HEK293 (cell line): Measurements from ENCODE around the gene GRN.

Experiments
- CTCF ChIA-PET: fragments of 350-600 bp; formaldehyde crosslinking; extraction: SDS; loops from one replicate; lab custom pipeline; 2021; ENCODE audit warnings: antibody characterized with exemption; lab: Yijun Ruan, JAX
- POLR2A ChIA-PET: fragments of 300-600 bp; formaldehyde crosslinking; extraction: SDS; loops from one replicate; lab custom pipeline; 2020; ENCODE audit warnings: antibody characterized with exemption, inconsistent platforms; lab: Yijun Ruan, JAX
- H3K27ac ChIP-seq: fragments of 200-500 bp; sonication (Bioruptor generic); 2 replicates; pipeline ENCODE4 v1.5.1; 2014; ENCODE audit warnings: low read depth, low read length, control low read depth, inconsistent platforms; ENCODE audit errors: extremely low read depth
- H3K36me3 ChIP-seq, 2 experiments: fragments of 200-500 bp in 1 of 2; sonication (Bioruptor generic) in 1 of 2; 1 replicate in 1 of 2; 2 replicates in 1 of 2; pipeline ENCODE4 v1.5.1; 2014 to 2017; ENCODE audit warnings: inconsistent platforms in 2 of 2, low read length in 2 of 2; ENCODE audit not compliant: control insufficient read depth in 2 of 2, insufficient read depth in 1 of 2
- H3K4me1 ChIP-seq: fragments of 200-500 bp; sonication (Bioruptor generic); 2 replicates; pipeline ENCODE4 v1.5.1; 2014; ENCODE audit warnings: mild to moderate bottlenecking, low read length, inconsistent platforms; ENCODE audit not compliant: control insufficient read depth, insufficient read depth
- H3K4me3 ChIP-seq: 2 replicates; pipeline ENCODE4 v1.5.1; 2011; ENCODE audit warnings: low read depth, mild to moderate bottlenecking, control low read depth, low read length, moderate library complexity
- H3K9me3 ChIP-seq: fragments of 200-500 bp; sonication (Bioruptor generic); 2 replicates; pipeline ENCODE4 v1.5.1; 2014; ENCODE audit warnings: low read depth, low read length, inconsistent platforms; ENCODE audit not compliant: control insufficient read depth, insufficient read depth
- KLF16 ChIP-seq: fragments of 450-650 bp; formaldehyde crosslinking; IDR thresholded peaks from 2 replicates; pipeline ENCODE4 v1.5.1; 2017; ENCODE audit warnings: missing biosample characterization, missing genetic modification characterization
- PRDM10 ChIP-seq: fragments of 450-650 bp; formaldehyde crosslinking; IDR thresholded peaks from 2 replicates; pipeline ENCODE4 v1.5.1; 2016; ENCODE audit warnings: missing biosample characterization, missing genetic modification characterization
- SCRT1 ChIP-seq: fragments of 450-650 bp; formaldehyde crosslinking; IDR thresholded peaks from 2 replicates; pipeline ENCODE4 v1.5.1; 2016; ENCODE audit warnings: missing biosample characterization, missing genetic modification characterization, borderline replicate concordance
- SCRT2 ChIP-seq: fragments of 450-650 bp; formaldehyde crosslinking; IDR thresholded peaks from 2 replicates; pipeline ENCODE4 v1.5.1; 2016; ENCODE audit warnings: missing biosample characterization, missing genetic modification characterization
- ZBTB7A ChIP-seq: fragments of 450-650 bp; formaldehyde crosslinking; IDR thresholded peaks from 2 replicates; pipeline ENCODE4 v1.5.1; 2016; ENCODE audit warnings: low read depth, missing biosample characterization, missing genetic modification characterization
- ZBTB8A ChIP-seq: fragments of 450-650 bp; formaldehyde crosslinking; IDR thresholded peaks from 2 replicates; pipeline ENCODE4 v1.5.1; 2016; ENCODE audit warnings: missing biosample characterization, missing genetic modification characterization
- ZEB2 ChIP-seq: fragments of 450-650 bp; formaldehyde crosslinking; IDR thresholded peaks from 2 replicates; pipeline ENCODE4 v1.5.1; 2016; ENCODE audit warnings: missing biosample characterization, missing genetic modification characterization
- ZNF148 ChIP-seq: fragments of 450-650 bp; formaldehyde crosslinking; IDR thresholded peaks from 2 replicates; pipeline ENCODE4 v1.5.0; 2017; ENCODE audit warnings: missing biosample characterization, missing genetic modification characterization, borderline replicate concordance
- ZNF76 ChIP-seq: fragments of 450-650 bp; formaldehyde crosslinking; IDR thresholded peaks from 2 replicates; pipeline ENCODE4; 2016; ENCODE audit warnings: low read depth, missing biosample characterization, missing genetic modification characterization, borderline replicate concordance
- TF ChIP-seq, protein P1 (sequence below): fragments of 450-650 bp; formaldehyde crosslinking; IDR thresholded peaks from 2 replicates; pipeline ENCODE4 v1.5.1; 2016; ENCODE audit warnings: missing biosample characterization, missing genetic modification characterization

The GRN gene

DNA sequence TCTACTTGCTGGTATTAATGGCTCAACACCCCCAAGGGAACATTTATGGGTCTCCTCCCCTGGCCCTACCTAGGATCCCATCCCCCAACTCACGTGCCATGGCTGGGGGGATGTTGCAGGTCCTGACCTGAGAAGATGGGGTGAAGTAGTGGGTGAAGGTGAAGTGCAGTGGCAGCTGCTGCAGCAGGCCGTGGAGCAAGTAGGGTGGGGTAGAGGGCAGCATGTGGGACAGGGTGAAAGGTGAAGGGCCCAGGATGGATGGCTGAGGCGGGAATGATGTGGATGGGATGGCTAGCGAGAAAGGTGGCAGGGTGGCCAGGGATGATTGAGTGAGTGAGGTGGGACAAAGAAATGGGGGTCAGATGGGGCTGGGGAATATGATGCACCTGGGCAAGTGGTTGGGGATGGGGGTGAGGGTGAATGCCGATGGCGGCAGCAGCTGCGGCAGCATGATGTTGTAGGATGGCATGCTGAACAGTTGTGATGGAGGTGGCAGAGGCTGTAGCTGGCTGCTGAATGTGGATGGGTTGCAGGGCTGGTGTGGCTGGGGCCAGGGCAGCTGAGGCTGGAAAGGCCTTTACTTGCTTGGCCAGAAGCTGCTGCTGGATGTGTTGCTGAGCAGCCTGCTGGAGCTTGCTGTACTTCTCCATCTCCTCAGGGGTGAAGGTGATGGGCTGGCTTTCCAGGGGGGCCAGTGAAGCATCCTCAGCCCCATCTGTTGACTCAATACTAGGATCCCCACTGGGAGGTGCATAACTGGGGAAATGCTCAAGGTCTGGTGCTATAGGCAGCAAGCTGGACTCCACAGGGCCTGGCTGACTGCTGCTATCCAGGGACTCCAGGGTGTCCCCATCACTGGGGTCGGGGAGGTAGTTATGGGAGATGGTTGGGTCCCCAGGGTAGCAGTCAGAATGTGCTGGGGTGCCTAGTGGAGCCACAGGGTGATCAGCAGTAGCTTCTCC, 52.7 kb downstream of the GRN start (continued):
- no peak for TF ChIP-seq ZBTB8A
- TF ChIP-seq ZEB2: no peak
- no peak for TF ChIP-seq ZBTB7A
- TF ChIP-seq ZNF76 (tag by site-specific recombination): no peak

DNA sequence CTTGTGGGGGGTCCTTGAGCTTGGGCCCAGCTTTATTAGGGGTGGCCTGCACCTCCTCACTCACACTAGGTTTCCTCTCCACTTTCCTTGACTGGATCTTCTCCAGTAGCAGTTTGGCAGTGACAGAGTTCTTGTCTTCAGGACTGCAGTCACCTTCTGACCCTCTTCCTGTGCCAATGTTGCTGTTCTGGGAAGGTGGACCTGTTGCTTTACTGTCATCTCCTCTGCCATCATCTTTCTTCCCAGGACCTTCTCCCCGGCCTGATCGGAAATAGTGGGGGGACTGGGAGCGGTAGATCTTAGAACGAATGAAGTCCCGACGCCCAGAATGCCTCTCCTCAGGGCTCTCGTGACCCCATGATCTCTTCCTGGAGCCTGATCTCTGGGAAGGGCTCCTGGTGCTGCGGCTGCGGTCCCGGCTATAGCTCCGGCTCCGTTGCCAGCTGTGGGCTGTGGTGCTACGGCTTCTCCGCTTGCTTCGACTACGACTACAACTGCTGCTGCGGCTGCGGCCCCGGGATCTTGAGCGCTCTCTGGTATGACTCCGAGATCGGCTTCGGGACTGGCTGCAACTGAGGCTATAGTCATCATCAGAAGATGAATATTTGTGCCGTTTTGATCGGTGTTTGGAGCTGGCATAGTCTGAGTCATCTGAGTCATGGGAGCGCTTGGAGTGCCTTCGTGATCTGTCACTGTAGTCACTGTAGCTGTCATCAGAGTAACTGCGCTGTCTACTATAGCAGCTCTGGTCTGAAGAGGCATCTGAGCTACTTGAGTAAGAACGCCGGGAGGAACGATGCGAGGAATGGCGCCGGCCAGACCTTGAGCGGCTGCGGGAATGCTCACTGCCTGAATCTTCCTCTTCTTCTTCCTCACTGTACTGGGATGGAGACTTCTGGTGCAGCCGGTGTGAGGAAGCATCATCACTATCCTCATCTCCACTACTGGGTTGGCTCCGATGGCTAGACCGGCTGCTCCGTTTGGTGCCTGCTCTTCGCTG, 53.9 kb downstream of the GRN start:
- CTCF ChIA-PET: interaction anchor here (0.6 to 2.3 kb wide), 17 partner anchors 8 to 289 kb away, joined by 3 to 8 read pairs (median 4); no protein-coding TSS in a partner anchor
- no peak for TF ChIP-seq ZNF148 (tag by site-specific recombination)
- TF ChIP-seq KLF16: no peak
- TF ChIP-seq PRDM10 (tag by site-specific recombination): 0 out of 2 replicates have a peak, but pooled peaks have one; percentile 13
- TF ChIP-seq, protein P1, sequence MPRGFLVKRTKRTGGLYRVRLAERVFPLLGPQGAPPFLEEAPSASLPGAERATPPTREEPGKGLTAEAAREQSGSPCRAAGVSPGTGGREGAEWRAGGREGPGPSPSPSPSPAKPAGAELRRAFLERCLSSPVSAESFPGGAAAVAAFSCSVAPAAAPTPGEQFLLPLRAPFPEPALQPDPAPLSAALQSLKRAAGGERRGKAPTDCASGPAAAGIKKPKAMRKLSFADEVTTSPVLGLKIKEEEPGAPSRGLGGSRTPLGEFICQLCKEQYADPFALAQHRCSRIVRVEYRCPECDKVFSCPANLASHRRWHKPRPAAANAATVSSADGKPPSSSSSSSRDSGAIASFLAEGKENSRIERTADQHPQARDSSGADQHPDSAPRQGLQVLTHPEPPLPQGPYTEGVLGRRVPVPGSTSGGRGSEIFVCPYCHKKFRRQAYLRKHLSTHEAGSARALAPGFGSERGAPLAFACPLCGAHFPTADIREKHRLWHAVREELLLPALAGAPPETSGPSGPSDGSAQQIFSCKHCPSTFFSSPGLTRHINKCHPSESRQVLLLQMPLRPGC (tag by site-specific recombination): no peak
- TF ChIP-seq ZEB2: no peak
- peak; percentile 86 for TF ChIP-seq SCRT2 (tag by site-specific recombination)
- peak; percentile 68; the same call in 1 of the 2 replicates for TF ChIP-seq SCRT1 (tag by site-specific recombination)
- Histone ChIP-seq H3K36me3 (peaks cover 39 to 74% of the 10 kb centered on the region in 2 experiments), H3K9me3 (no peaks in the 10 kb centered on the region), H3K4me3 (no peak overlapping the region), H3K4me1 (no peaks in the 10 kb centered on the region), H3K27ac (no peak overlapping the region)
- POLR2A ChIA-PET: no interaction called here
